Choroid plexus epithelial cell (primary cell): ENCODE data around the gene ATXN1.

Experiments
- DNase-seq: peaks from one replicate; pipeline ENCODE4 v3.0.0-alpha.2; 2010; ENCODE audit warnings: low read depth
- H3K4me3 ChIP-seq: 2 replicates; pipeline ENCODE4 v1.5.1; 2011; ENCODE audit warnings: low read depth, mild to moderate bottlenecking, control low read depth, low read length, moderate library complexity
- CTCF ChIP-seq: conservative IDR thresholded peaks from 2 replicates; pipeline ENCODE4 v1.5.1; 2011; ENCODE audit warnings: low read depth, mild to moderate bottlenecking, control low read depth, inconsistent platforms, low read length, moderate library complexity

The ATXN1 gene

DNA sequence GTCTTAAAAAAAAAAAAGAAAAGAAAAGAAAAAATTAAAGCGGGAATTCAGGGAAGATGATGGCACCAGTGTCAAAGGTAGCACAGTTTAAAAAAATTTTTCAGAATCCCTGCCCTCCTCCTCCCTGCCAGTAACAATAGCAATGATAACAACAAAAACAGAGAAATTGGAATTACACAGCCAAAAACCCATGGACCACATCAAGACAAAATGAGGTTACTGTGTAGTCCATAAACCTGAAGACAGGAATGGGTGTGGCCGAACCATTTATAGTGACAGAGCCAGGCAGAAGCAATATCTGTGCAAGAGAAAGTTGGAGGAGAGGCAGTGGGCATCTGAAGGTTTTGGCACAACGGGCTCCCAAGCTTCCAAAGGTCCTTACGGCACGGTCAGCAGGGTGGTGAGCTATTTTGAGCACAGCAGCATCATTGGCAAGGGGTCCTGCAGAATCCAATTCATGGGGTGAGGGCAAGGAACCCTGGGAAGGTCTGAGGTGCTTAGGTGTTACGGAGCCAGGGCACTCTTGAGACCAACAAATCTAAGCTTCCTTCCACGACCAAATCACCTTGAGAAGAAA, 320.5 kb downstream of the ATXN1 start:
- no peak for TF ChIP-seq CTCF
- no peak overlapping the region for H3K4me3 ChIP-seq
- no peak for DNase-seq

DNA sequence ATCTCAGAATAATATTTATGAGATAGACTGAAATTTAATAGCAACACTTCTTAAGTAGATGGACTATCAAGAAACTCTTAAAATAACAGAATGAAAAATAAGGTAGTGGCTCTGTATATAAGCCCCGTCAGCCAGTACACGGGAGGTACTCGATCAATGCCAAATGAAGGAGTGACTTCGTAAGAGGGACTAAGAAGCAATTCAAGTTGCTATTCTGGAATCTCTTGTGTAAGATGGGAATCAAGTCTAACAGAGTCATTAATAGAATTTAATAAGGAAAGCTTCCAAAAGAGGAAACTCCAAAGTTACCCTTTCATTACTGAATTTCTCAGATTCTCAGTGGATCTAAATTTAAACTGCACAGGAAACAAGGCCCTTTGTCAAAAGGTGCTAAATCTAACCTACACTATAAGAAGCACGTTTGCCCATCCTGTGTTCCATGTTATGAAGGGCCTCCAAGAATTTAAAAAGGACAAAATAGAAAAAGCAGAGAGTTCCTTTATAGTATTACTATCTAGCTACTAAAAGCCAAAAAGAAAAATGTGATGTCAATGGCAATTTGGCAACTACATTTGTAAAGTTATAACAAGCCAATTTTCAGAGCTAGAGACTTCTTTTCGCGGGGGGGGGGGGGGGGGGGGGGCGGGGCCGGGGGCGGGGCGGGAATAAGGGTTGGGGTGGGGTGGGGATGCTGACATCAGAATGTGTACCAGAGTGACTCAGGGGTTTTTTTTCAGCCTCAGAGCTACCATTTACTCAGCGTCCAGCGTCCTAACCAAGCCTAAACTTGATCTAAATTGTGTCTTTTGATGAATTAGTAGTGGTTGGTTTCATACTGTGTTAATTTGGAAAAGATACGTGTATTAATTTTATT, 322.3 kb downstream of the ATXN1 start:
- peak; percentile 43 for DNase-seq
- no peak overlapping the region for H3K4me3 ChIP-seq
- no peak for TF ChIP-seq CTCF

DNA sequence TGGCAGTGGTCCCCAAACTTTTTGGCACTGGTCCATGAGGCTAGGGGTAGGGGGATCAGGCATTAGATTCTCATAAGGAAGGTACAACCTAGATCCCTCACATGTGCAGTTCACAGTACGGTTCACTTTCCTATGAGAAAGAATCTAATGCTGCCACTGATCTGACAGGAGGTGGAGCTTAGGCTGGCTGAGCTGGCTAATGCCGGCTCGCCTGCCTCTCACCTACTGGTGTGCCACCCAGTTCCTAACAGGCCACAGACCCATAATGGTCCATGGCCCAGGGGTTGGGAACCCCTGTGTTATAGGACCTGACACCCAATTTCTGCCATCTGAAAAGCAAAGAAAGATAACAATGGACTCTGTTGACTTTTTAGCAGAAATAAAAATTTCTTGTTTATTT, 323.3 kb downstream of the ATXN1 start:
- no peak for DNase-seq
- TF ChIP-seq CTCF: no peak
- no peak overlapping the region for H3K4me3 ChIP-seq

DNA sequence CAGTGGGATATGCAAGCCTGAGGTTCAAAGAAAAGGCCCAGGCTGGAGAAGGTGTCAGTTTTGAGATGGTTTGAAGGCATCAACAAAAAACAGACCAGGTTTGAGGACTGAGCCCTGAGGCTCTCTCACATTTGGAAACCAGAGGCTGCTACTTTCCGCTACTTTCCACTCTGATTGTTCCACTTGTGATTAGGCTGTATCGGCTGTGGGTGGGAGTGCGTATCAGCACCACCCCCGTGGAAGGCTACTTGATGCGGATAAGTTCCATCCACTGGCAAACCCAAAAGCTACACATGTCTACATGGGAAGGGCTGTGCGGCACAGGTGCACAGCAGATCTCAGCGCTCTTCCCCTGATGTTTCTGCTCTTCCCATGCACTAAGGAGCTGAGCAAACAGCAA, 324.2 kb downstream of the ATXN1 start:
- no peak overlapping the region for H3K4me3 ChIP-seq
- TF ChIP-seq CTCF: no peak
- DNase-seq: no peak

GRCh38 chr6:16436550-16436949, 324.7 kb downstream of the ATXN1 start:
- H3K4me3 ChIP-seq: no peak overlapping the region
- TF ChIP-seq CTCF: no peak
- DNase-seq: no peak

DNA sequence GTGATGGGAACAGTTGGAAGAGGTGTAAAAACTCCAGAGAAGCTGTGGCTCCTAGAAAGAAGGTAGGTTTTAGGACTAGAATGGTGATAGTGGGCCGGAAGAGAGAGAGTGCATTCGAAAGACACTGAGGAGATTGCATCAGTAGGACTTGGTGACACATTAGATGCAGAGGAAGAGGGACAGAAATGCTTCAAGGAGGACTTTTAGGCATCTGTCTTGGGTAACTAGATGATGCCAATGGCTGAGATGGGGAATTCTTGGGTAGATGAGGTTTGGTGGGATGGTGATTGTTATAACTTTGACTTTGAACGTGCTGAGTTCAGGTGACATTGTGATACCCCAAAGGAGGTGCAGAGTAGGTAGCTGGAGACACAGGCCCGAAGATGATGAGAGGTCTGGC, 326.4 kb downstream of the ATXN1 start:
- DNase-seq: no peak
- TF ChIP-seq CTCF: no peak

More for the DNA sequence above, 326.4 kb downstream of the ATXN1 start:
- no peak overlapping the region for H3K4me3 ChIP-seq
